ENCODE results near the gene TSPYL1.
A peak's percentile ranks its signal among the peaks of the same experiment; 100 is the strongest.

Gene TSPYL1

GRCh38 chr6:116244284-116244683 lies 35.4 kb downstream of the TSPYL1 start:
- Histone ChIP-seq H3K4me3 (ENCODE audit: low read depth, low read length) (no peak overlapping the region), H3K27ac (ENCODE audit: low read depth, low read length) (no peak overlapping the region), H3K4me2 (ENCODE audit: low read length) (peak overlapping the region; percentile 10), H2AFZ (ENCODE audit: insufficient read depth, low read length, poor library complexity) (no peak overlapping the region), H2BK12ac (ENCODE audit: low read length) (no peak overlapping the region), H4K8ac (ENCODE audit: low read depth, low read length) (no peak overlapping the region), H2AK5ac (ENCODE audit: low read length) (no peak overlapping the region), H3K27me3 (ENCODE audit: insufficient read depth, low read length) (no peaks in the 10 kb centered on the region), H3K9ac (ENCODE audit: low read length) (no peak overlapping the region), H3K4me1 (ENCODE audit: control insufficient read depth in 1 of 2, insufficient read depth in 2 of 2, low read length in 2 of 2) (peaks cover 0 to 2% of the 10 kb centered on the region in 2 experiments), H3K79me1 (ENCODE audit: low read length) (no peaks in the 10 kb centered on the region), H2BK120ac (ENCODE audit: insufficient read depth, low read length, poor library complexity) (no peak overlapping the region), H3K9me3 (ENCODE audit: insufficient read depth, low read depth, low read length) (no peaks in the 10 kb centered on the region), H3K14ac (ENCODE audit: low read length) (no peak overlapping the region), H4K12ac (ENCODE audit: low read depth, low read length) (no peak overlapping the region), H3K79me2 (ENCODE audit: control insufficient read depth, insufficient read depth, low read length, poor library complexity) (no peaks in the 10 kb centered on the region), H3K23ac (ENCODE audit: low read length) (no peak overlapping the region), H2BK5ac (ENCODE audit: low read depth, low read length, poor library complexity) (no peak overlapping the region), H3K4ac (ENCODE audit: low read depth, low read length) (no peak overlapping the region), H3K18ac (ENCODE audit: low read length) (no peak overlapping the region), H4K91ac (ENCODE audit: low read depth, low read length) (no peak overlapping the region), H3K36me3 (ENCODE audit: control insufficient read depth in 1 of 2, insufficient read depth in 2 of 2, low read length in 2 of 2) (peaks cover 0 to 2% of the 10 kb centered on the region in 2 experiments)
- WGBS (ENCODE audit: extremely low coverage, insufficient coverage, insufficient read length) = no CpG with 5 or more reads among the region's 4 CpGs
- DNase-seq = no peak

- H3K79me1 ChIP-seq (ENCODE audit: low read length) = no peaks in the 10 kb centered on the region
- H2BK5ac ChIP-seq (ENCODE audit: low read depth, low read length, poor library complexity) = no peak overlapping the region
- H3K18ac ChIP-seq (ENCODE audit: low read length) = no peak overlapping the region
- no peak overlapping the region for H3K14ac ChIP-seq (ENCODE audit: low read length)
- no peaks in the 10 kb centered on the region for H3K9me3 ChIP-seq (ENCODE audit: insufficient read depth, low read depth, low read length)
- no peak overlapping the region for H3K23ac ChIP-seq (ENCODE audit: low read length)
- no peak overlapping the region for H3K9ac ChIP-seq (ENCODE audit: low read length)
- H4K91ac ChIP-seq (ENCODE audit: low read depth, low read length) = no peak overlapping the region
- no peak overlapping the region for H4K12ac ChIP-seq (ENCODE audit: low read depth, low read length)
- H2BK12ac ChIP-seq (ENCODE audit: low read length) = no peak overlapping the region
- no peak overlapping the region for H3K4me2 ChIP-seq (ENCODE audit: low read length)
- no CpG with 5 or more reads among the region's 1 CpG for WGBS (ENCODE audit: extremely low coverage, insufficient coverage, insufficient read length)
- no peak overlapping the region for H3K4me3 ChIP-seq (ENCODE audit: low read depth, low read length)
- no peak overlapping the region for H2BK120ac ChIP-seq (ENCODE audit: insufficient read depth, low read length, poor library complexity)
- H3K27me3 ChIP-seq (ENCODE audit: insufficient read depth, low read length) = no peaks in the 10 kb centered on the region
- no peak overlapping the region for H2AFZ ChIP-seq (ENCODE audit: insufficient read depth, low read length, poor library complexity)
- H4K8ac ChIP-seq (ENCODE audit: low read depth, low read length) = no peak overlapping the region
- no peak overlapping the region for H3K27ac ChIP-seq (ENCODE audit: low read depth, low read length)
- no peaks in the 10 kb centered on the region for H3K79me2 ChIP-seq (ENCODE audit: control insufficient read depth, insufficient read depth, low read length, poor library complexity)
- H3K36me3 ChIP-seq (ENCODE audit: control insufficient read depth in 1 of 2, insufficient read depth in 2 of 2, low read length in 2 of 2) = peaks cover 0 to 3% of the 10 kb centered on the region in 2 experiments
- peaks cover 0 to 2% of the 10 kb centered on the region in 2 experiments for H3K4me1 ChIP-seq (ENCODE audit: control insufficient read depth in 1 of 2, insufficient read depth in 2 of 2, low read length in 2 of 2)
- no peak overlapping the region for H2AK5ac ChIP-seq (ENCODE audit: low read length)
- no peak for DNase-seq
- no peak overlapping the region for H3K4ac ChIP-seq (ENCODE audit: low read depth, low read length)
These were observed 39.9 kb downstream of the TSPYL1 start for GRCh38 chr6:116239856-116240255.

- Histone ChIP-seq H3K27ac (ENCODE audit: low read depth, low read length) (no peak overlapping the region), H2BK12ac (ENCODE audit: low read length) (no peak overlapping the region), H2BK5ac (ENCODE audit: low read depth, low read length, poor library complexity) (no peak overlapping the region), H2AK5ac (ENCODE audit: low read length) (no peak overlapping the region), H3K4me3 (ENCODE audit: low read depth, low read length) (no peak overlapping the region), H3K36me3 (ENCODE audit: control insufficient read depth in 1 of 2, insufficient read depth in 2 of 2, low read length in 2 of 2) (peaks cover 0 to 3% of the 10 kb centered on the region in 2 experiments), H3K4me2 (ENCODE audit: low read length) (no peak overlapping the region), H4K12ac (ENCODE audit: low read depth, low read length) (no peak overlapping the region), H3K79me2 (ENCODE audit: control insufficient read depth, insufficient read depth, low read length, poor library complexity) (no peaks in the 10 kb centered on the region), H3K14ac (ENCODE audit: low read length) (no peak overlapping the region), H3K4ac (ENCODE audit: low read depth, low read length) (no peak overlapping the region), H3K18ac (ENCODE audit: low read length) (no peak overlapping the region), H2BK120ac (ENCODE audit: insufficient read depth, low read length, poor library complexity) (no peak overlapping the region), H4K91ac (ENCODE audit: low read depth, low read length) (no peak overlapping the region), H2AFZ (ENCODE audit: insufficient read depth, low read length, poor library complexity) (no peak overlapping the region), H3K9me3 (ENCODE audit: insufficient read depth, low read depth, low read length) (no peaks in the 10 kb centered on the region), H3K27me3 (ENCODE audit: insufficient read depth, low read length) (no peaks in the 10 kb centered on the region), H3K9ac (ENCODE audit: low read length) (no peak overlapping the region), H3K23ac (ENCODE audit: low read length) (no peak overlapping the region), H3K79me1 (ENCODE audit: low read length) (no peaks in the 10 kb centered on the region), H4K8ac (ENCODE audit: low read depth, low read length) (no peak overlapping the region), H3K4me1 (ENCODE audit: control insufficient read depth in 1 of 2, insufficient read depth in 2 of 2, low read length in 2 of 2) (peaks cover 0 to 2% of the 10 kb centered on the region in 2 experiments)
- DNase-seq = no peak
- WGBS (ENCODE audit: extremely low coverage, insufficient coverage, insufficient read length) = no CpG with 5 or more reads among the region's 2 CpGs
These were observed 40.5 kb downstream of the TSPYL1 start for GRCh38 chr6:116239256-116239655.

GRCh38 chr6:116238083-116238482 lies 41.6 kb downstream of the TSPYL1 start:
- H2AK5ac ChIP-seq (ENCODE audit: low read length) = no peak overlapping the region
- no peak overlapping the region for H3K4me3 ChIP-seq (ENCODE audit: low read depth, low read length)
- no peak overlapping the region for H3K9ac ChIP-seq (ENCODE audit: low read length)
- no peaks in the 10 kb centered on the region for H3K9me3 ChIP-seq (ENCODE audit: insufficient read depth, low read depth, low read length)
- H4K8ac ChIP-seq (ENCODE audit: low read depth, low read length) = no peak overlapping the region
- H3K4me2 ChIP-seq (ENCODE audit: low read length) = no peak overlapping the region
- no peak overlapping the region for H3K4ac ChIP-seq (ENCODE audit: low read depth, low read length)
- H3K18ac ChIP-seq (ENCODE audit: low read length) = no peak overlapping the region
- H4K12ac ChIP-seq (ENCODE audit: low read depth, low read length) = no peak overlapping the region
- H3K79me2 ChIP-seq (ENCODE audit: control insufficient read depth, insufficient read depth, low read length, poor library complexity) = no peaks in the 10 kb centered on the region
- H3K4me1 ChIP-seq (ENCODE audit: control insufficient read depth in 1 of 2, insufficient read depth in 2 of 2, low read length in 2 of 2) = no peaks in the 10 kb centered on the region
- H3K27me3 ChIP-seq (ENCODE audit: insufficient read depth, low read length) = no peaks in the 10 kb centered on the region
- no peak overlapping the region for H2BK5ac ChIP-seq (ENCODE audit: low read depth, low read length, poor library complexity)
- H2AFZ ChIP-seq (ENCODE audit: insufficient read depth, low read length, poor library complexity) = no peak overlapping the region
- H3K14ac ChIP-seq (ENCODE audit: low read length) = no peak overlapping the region
- no peak overlapping the region for H2BK12ac ChIP-seq (ENCODE audit: low read length)
- H2BK120ac ChIP-seq (ENCODE audit: insufficient read depth, low read length, poor library complexity) = no peak overlapping the region
- WGBS (ENCODE audit: extremely low coverage, insufficient coverage, insufficient read length) = no CpG with 5 or more reads among the region's 2 CpGs
- no peak overlapping the region for H3K23ac ChIP-seq (ENCODE audit: low read length)
- DNase-seq = no peak
- no peaks in the 10 kb centered on the region for H3K79me1 ChIP-seq (ENCODE audit: low read length)
- H4K91ac ChIP-seq (ENCODE audit: low read depth, low read length) = no peak overlapping the region
- no peak overlapping the region for H3K27ac ChIP-seq (ENCODE audit: low read depth, low read length)
- H3K36me3 ChIP-seq (ENCODE audit: control insufficient read depth in 1 of 2, insufficient read depth in 2 of 2, low read length in 2 of 2) = peaks cover 0 to 3% of the 10 kb centered on the region in 2 experiments

All from trophoblast cell (in vitro differentiated cells and primary cell).